Inflammatory macrophage treated with lipopolysaccharide for 4 hours (primary cell): ENCODE results near the gene SLFN14.
"Not testable (repeated sequence)": the region's sequence is repeated elsewhere in the genome, so short reads cannot be mapped to it uniquely, and the experiment has no call there.

Experiments used
- DNase-seq: peaks from one replicate; pipeline ENCODE4 v3.0.0-alpha.2; 2020

Gene SLFN14

GRCh38 chr17:35557353-35557752 lies 3.3 kb downstream of the SLFN14 start:
- no peak for DNase-seq

GRCh38 chr17:35555691-35556090 lies 4.9 kb downstream of the SLFN14 start:
- no peak for DNase-seq

- no peak for DNase-seq
These were observed 6.0 kb downstream of the SLFN14 start for GRCh38 chr17:35554668-35555067.

- no peak for DNase-seq
These were observed 7.3 kb downstream of the SLFN14 start for GRCh38 chr17:35553310-35553709.

GRCh38 chr17:35548978-35549377 lies 11.6 kb downstream of the SLFN14 start:
- DNase-seq = no peak

- DNase-seq = no peak
These were observed 12.3 kb downstream of the SLFN14 start for GRCh38 chr17:35548208-35548810.

- peak; percentile 83 for DNase-seq
These were observed 14.1 kb downstream of the SLFN14 start for GRCh38 chr17:35546487-35546886.

GRCh38 chr17:35545150-35545549 lies 15.5 kb downstream of the SLFN14 start:
- DNase-seq = peak; percentile 19

GRCh38 chr17:35543856-35544255 lies 16.8 kb downstream of the SLFN14 start:
- no peak for DNase-seq

- no peak for DNase-seq
These were observed 17.6 kb downstream of the SLFN14 start for GRCh38 chr17:35542990-35543389.

- peak; percentile 5 for DNase-seq
These were observed 19.2 kb downstream of the SLFN14 start for GRCh38 chr17:35541434-35541833.

- DNase-seq = peak; percentile 92
These were observed 19.8 kb downstream of the SLFN14 start for GRCh38 chr17:35540589-35541404.

GRCh38 chr17:35539659-35540026 lies 21.0 kb downstream of the SLFN14 start:
- no peak for DNase-seq

GRCh38 chr17:35537601-35538141 lies 22.9 kb downstream of the SLFN14 start, which contains the start of gene SLFN12L:
Gene SLFN12L, minus strand, starts transcription at chr17:35537678. Its CDS starts 15,314 bp downstream, at chr17:35522364.
- DNase-seq = peak; percentile 85

GRCh38 chr17:35536664-35537171 lies 23.9 kb downstream of the SLFN14 start:
- DNase-seq = peak; percentile 40

GRCh38 chr17:35535406-35535805 lies 25.2 kb downstream of the SLFN14 start:
- not testable (repeated sequence) for DNase-seq

- no peak for DNase-seq
These were observed 26.0 kb downstream of the SLFN14 start for GRCh38 chr17:35534576-35535093.

GRCh38 chr17:35531160-35531559 lies 29.5 kb downstream of the SLFN14 start:
- DNase-seq = no peak

- no peak for DNase-seq
These were observed 30.8 kb downstream of the SLFN14 start for GRCh38 chr17:35529866-35530265.

- not testable (repeated sequence) for DNase-seq
These were observed 31.3 kb downstream of the SLFN14 start for GRCh38 chr17:35529326-35529725.

- DNase-seq = no peak
These were observed 37.3 kb downstream of the SLFN14 start for GRCh38 chr17:35523296-35523695.

GRCh38 chr17:35521654-35522256 lies 38.9 kb downstream of the SLFN14 start:
- DNase-seq = peak; percentile 30

- no peak for DNase-seq
These were observed 39.5 kb downstream of the SLFN14 start for GRCh38 chr17:35521150-35521549.
